ENCODE data around the gene NR3C2.
A peak's percentile ranks its signal among the peaks of the same experiment; 100 is the strongest.

The NR3C2 gene

GRCh38 chr4:148255344-148255720 lies 186.9 kb downstream of the NR3C2 start:
- no peak for DNase-seq

GRCh38 chr4:148254621-148255343 lies 187.4 kb downstream of the NR3C2 start:
- DNase-seq = no peak

GRCh38 chr4:148253768-148254167 lies 188.4 kb downstream of the NR3C2 start:
- no peak for DNase-seq

GRCh38 chr4:148248824-148249223 lies 193.4 kb downstream of the NR3C2 start:
- DNase-seq = no peak

- DNase-seq = no peak
Measured at GRCh38 chr4:148245015-148245414, 197.2 kb downstream of the NR3C2 start.

- no peak for DNase-seq
Measured at GRCh38 chr4:148243837-148244236, 198.4 kb downstream of the NR3C2 start.

GRCh38 chr4:148240241-148240640 lies 202.0 kb downstream of the NR3C2 start:
- DNase-seq = no peak

- DNase-seq = no peak
Measured at GRCh38 chr4:148239494-148239985, 202.7 kb downstream of the NR3C2 start.

- no peak for DNase-seq
Measured at GRCh38 chr4:148238811-148239493, 203.3 kb downstream of the NR3C2 start.

- no peak for DNase-seq
Measured at GRCh38 chr4:148238086-148238485, 204.1 kb downstream of the NR3C2 start.

GRCh38 chr4:148235809-148236208 lies 206.4 kb downstream of the NR3C2 start:
- no peak for DNase-seq

- DNase-seq = no peak
Measured at GRCh38 chr4:148229798-148230197, 212.4 kb downstream of the NR3C2 start.

GRCh38 chr4:148229028-148229427 lies 213.2 kb downstream of the NR3C2 start:
- DNase-seq = no peak

- no peak for DNase-seq
Measured at GRCh38 chr4:148227147-148227546, 215.1 kb downstream of the NR3C2 start.

- no peak for DNase-seq
Measured at GRCh38 chr4:148226341-148226740, 215.9 kb downstream of the NR3C2 start.

GRCh38 chr4:148225639-148226038 lies 216.6 kb downstream of the NR3C2 start:
- no peak for DNase-seq

- no peak for DNase-seq
Measured at GRCh38 chr4:148224476-148224875, 217.7 kb downstream of the NR3C2 start.

- no peak for DNase-seq
Measured at GRCh38 chr4:148222991-148223660, 219.1 kb downstream of the NR3C2 start.

- DNase-seq = peak; percentile 45
Measured at GRCh38 chr4:148216866-148217814, 225.1 kb downstream of the NR3C2 start.

GRCh38 chr4:148216321-148216720 lies 225.9 kb downstream of the NR3C2 start:
- no peak for DNase-seq

- no peak for DNase-seq
Measured at GRCh38 chr4:148215202-148215601, 227.0 kb downstream of the NR3C2 start.

GRCh38 chr4:148214529-148215166 lies 227.6 kb downstream of the NR3C2 start:
- no peak for DNase-seq

Data from CD4-positive, alpha-beta T cell treated with Interleukin-4 for 4 hours (primary cell).